ENCODE data around the gene DOP1B. TPM values are rescaled to one million over a fixed set of nuclear protein-coding genes. Genes with fewer than 3 reads are reported as not detected.

Gene DOP1B
- total and polyA plus RNA-seq, 2 donors, result 5.7 to 6.5 TPM

DNA sequence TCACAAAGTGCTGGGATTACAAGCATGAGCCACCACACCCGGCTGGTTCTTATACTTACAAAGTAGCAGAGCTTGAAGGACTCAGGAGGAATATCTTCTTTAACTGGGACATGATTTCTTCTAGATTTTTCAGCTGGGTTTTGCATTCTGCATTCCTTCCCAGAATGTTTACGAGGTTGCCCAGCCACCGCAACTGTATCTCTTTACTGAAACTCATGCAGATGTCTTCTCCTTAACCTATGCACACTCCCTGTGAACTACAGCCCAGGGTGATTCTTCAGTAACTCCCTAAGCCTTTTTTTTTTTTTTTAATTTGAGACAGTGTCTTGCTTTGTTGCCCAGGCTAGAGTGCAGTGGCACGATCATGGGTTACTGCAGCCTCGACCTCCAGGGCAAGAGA lies 8.7 kb upstream of the DOP1B start:
- Histone ChIP-seq H3K9me3 (ENCODE audit: control insufficient read depth in 2 of 2, insufficient read depth in 1 of 2, low read length in 1 of 2) (no peaks in the 10 kb centered on the region), H3K4me1 (ENCODE audit: control insufficient read depth in 2 of 2, insufficient read depth in 2 of 2, low read length in 2 of 2) (peaks cover 3 to 13% of the 10 kb centered on the region in 2 donors), H3K36me3 (ENCODE audit: control insufficient read depth in 2 of 2, insufficient read depth in 2 of 2, low read length in 1 of 2) (peaks cover 0 to 4% of the 10 kb centered on the region in 2 donors), H3K4me3 (ENCODE audit: low read length in 2 of 2) (no peak overlapping the region), H3K27me3 (ENCODE audit: control insufficient read depth in 2 of 2, insufficient read depth in 1 of 2, low read length in 1 of 2) (no peaks in the 10 kb centered on the region), H3K27ac (ENCODE audit: low read depth in 1 of 2, low read length in 1 of 2) (no peak overlapping the region)
- 97% methylated on average over 5 of the region's 5 CpGs for WGBS
- no peak for DNase-seq (ENCODE audit: low read depth in 6 of 9, low spot score in 9 of 9)

DNA sequence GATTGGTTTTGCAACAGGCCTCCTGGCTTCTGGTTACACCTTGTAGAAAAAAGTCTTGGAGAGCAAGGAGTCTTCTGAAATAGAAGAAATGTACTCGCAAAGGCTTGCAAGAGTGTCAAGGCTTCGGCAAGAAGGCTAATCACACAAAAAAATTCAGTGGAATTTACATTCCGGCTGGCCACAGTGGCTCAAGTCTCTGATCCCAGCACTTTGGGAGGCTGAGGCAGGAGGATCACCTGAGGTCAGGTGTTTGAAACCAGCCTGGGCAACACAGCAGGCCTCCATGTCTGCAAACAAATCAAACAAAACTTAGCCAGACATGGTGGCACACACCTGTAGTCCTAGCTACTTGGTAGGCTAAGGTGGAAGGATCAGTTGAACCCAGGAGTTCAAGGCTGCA lies 7.7 kb upstream of the DOP1B start:
- no peak for DNase-seq (ENCODE audit: low read depth in 6 of 9, low spot score in 9 of 9)
- no peaks in the 10 kb centered on the region for H3K27me3 ChIP-seq (ENCODE audit: control insufficient read depth in 2 of 2, insufficient read depth in 1 of 2, low read length in 1 of 2)
- H3K4me3 ChIP-seq (ENCODE audit: low read length in 2 of 2), result no peak overlapping the region
- no peaks in the 10 kb centered on the region for H3K9me3 ChIP-seq (ENCODE audit: control insufficient read depth in 2 of 2, insufficient read depth in 1 of 2, low read length in 1 of 2)
- WGBS, result 96% methylated on average over 3 of the region's 3 CpGs
- no peak overlapping the region for H3K27ac ChIP-seq (ENCODE audit: low read depth in 1 of 2, low read length in 1 of 2)
- peaks cover 0 to 4% of the 10 kb centered on the region in 2 donors for H3K36me3 ChIP-seq (ENCODE audit: control insufficient read depth in 2 of 2, insufficient read depth in 2 of 2, low read length in 1 of 2)
- peaks cover 3 to 13% of the 10 kb centered on the region in 2 donors for H3K4me1 ChIP-seq (ENCODE audit: control insufficient read depth in 2 of 2, insufficient read depth in 2 of 2, low read length in 2 of 2)

DNA sequence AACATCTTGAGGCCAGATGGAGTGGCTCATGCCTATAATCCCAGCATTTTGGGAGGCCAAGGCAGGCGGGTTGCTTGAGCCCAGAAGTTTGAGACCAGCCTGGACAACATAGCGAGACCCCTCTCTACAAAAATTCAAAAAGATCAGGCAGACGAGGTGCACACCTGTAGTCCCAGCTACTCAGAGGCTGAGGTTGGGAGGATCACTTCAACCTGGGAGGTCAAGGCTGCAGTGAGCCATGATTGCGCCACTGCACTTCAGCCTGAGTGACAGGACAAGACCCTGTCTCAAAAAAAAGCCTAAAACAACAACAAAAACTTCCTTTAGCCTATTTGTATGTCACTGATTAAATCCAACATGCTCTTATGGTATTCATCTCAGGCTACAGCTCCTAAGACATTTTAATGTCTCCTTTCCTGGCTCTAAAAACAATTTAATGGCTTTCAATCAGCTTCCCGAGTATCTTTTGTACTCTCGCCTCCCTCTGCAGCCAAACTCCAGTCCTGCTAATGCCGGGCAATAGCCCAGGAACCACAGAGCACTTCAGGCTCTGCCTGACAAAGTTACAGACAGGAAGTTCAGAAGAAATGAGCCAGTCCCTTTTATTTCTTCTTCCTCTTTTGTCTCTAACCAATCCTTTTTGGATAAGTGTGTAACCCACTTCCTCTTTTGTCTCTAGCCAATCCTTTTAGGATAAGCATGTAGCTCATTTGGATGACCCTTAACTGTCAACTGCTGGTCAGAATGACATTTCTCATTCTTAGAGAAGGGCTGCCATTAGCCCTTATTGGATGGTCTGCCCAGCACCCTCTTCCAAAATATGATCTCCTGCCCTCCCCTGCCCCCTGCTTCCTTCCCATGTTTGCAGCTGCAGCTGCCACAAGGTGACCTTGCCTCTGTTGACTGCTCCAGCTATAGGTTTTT lies 6.6 kb upstream of the DOP1B start:
- Histone ChIP-seq H3K27ac (ENCODE audit: low read depth in 1 of 2, low read length in 1 of 2) (peak overlapping the region in 1 of 2 donors; percentile 19), H3K4me3 (ENCODE audit: low read length in 2 of 2) (no peak overlapping the region)

GRCh38 chr21:36155603-36156338 lies 853 bp upstream of the DOP1B start:
- no peak for DNase-seq (ENCODE audit: low read depth in 6 of 9, low spot score in 9 of 9)
- H3K27ac ChIP-seq (ENCODE audit: low read depth in 1 of 2, low read length in 1 of 2), result peak overlapping the region in 1 of 2 donors; percentile 77
- WGBS, result 12% methylated on average over 53 of the region's 53 CpGs

More for the DNA sequence above, 6.6 kb upstream of the DOP1B start:
- no peaks in the 10 kb centered on the region for H3K9me3 ChIP-seq (ENCODE audit: control insufficient read depth in 2 of 2, insufficient read depth in 1 of 2, low read length in 1 of 2)
- peaks cover 0 to 4% of the 10 kb centered on the region in 2 donors for H3K36me3 ChIP-seq (ENCODE audit: control insufficient read depth in 2 of 2, insufficient read depth in 2 of 2, low read length in 1 of 2)
- DNase-seq (ENCODE audit: low read depth in 6 of 9, low spot score in 9 of 9), result peak in 1 of 9 donors; percentile 43
- WGBS, result 59% methylated on average over 7 of the region's 7 CpGs
- peaks cover 3 to 13% of the 10 kb centered on the region in 2 donors for H3K4me1 ChIP-seq (ENCODE audit: control insufficient read depth in 2 of 2, insufficient read depth in 2 of 2, low read length in 2 of 2)
- H3K27me3 ChIP-seq (ENCODE audit: control insufficient read depth in 2 of 2, insufficient read depth in 1 of 2, low read length in 1 of 2), result peaks cover 0 to under 1% of the 10 kb centered on the region in 2 donors

DNA sequence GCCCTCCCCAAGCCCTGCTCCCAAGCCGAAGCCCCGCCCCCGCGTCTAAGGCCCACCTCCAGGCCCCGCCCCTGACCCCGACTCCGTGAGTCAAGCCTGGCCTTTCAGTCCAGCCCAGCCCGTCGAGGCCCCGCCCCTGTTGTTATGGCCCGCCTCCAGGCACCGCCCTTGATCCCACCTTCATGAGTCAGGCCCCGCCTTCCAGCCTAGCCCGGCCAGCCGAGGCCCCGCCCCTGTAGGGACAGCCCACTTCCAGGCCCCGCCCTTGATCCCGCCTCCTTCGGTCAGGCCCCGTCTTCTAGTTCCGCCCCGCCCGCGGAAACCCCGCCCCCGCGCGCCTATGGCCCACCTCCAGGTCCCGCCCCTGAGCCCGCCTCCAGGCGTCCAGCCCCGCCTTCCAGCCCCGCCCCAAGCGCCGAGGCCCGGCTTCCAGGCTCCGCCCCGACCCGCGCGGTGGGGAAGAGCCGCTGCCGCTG lies 247 bp upstream of the DOP1B start:
- WGBS, result under 1% methylated on average over 43 of the region's 43 CpGs
- peaks cover 8% of the 10 kb centered on the region in 2 donors for H3K4me1 ChIP-seq (ENCODE audit: control insufficient read depth in 2 of 2, insufficient read depth in 2 of 2, low read length in 2 of 2)

More at GRCh38 chr21:36155603-36156338, 853 bp upstream of the DOP1B start:
- H3K36me3 ChIP-seq (ENCODE audit: control insufficient read depth in 2 of 2, insufficient read depth in 2 of 2, low read length in 1 of 2), result peaks cover 0 to 6% of the 10 kb centered on the region in 2 donors
- peaks cover 2 to 14% of the 10 kb centered on the region in 2 donors for H3K27me3 ChIP-seq (ENCODE audit: control insufficient read depth in 2 of 2, insufficient read depth in 1 of 2, low read length in 1 of 2)
- peak overlapping the region; percentile 56 to 67 for H3K4me3 ChIP-seq (ENCODE audit: low read length in 2 of 2)
- peaks cover 8 to 9% of the 10 kb centered on the region in 2 donors for H3K4me1 ChIP-seq (ENCODE audit: control insufficient read depth in 2 of 2, insufficient read depth in 2 of 2, low read length in 2 of 2)
- no peaks in the 10 kb centered on the region for H3K9me3 ChIP-seq (ENCODE audit: control insufficient read depth in 2 of 2, insufficient read depth in 1 of 2, low read length in 1 of 2)

GRCh38 chr21:36159356-36159921 lies 2.8 kb downstream of the DOP1B start:
- H3K36me3 ChIP-seq (ENCODE audit: control insufficient read depth in 2 of 2, insufficient read depth in 2 of 2, low read length in 1 of 2), result peaks cover 0 to 4% of the 10 kb centered on the region in 2 donors
- WGBS, result 91% methylated on average over 13 of the region's 13 CpGs
- no peak for DNase-seq (ENCODE audit: low read depth in 6 of 9, low spot score in 9 of 9)
- H3K27ac ChIP-seq (ENCODE audit: low read depth in 1 of 2, low read length in 1 of 2), result no peak overlapping the region
- H3K9me3 ChIP-seq (ENCODE audit: control insufficient read depth in 2 of 2, insufficient read depth in 1 of 2, low read length in 1 of 2), result no peaks in the 10 kb centered on the region
- H3K4me3 ChIP-seq (ENCODE audit: low read length in 2 of 2), result no peak overlapping the region
- peaks cover 17 to 30% of the 10 kb centered on the region in 2 donors for H3K4me1 ChIP-seq (ENCODE audit: control insufficient read depth in 2 of 2, insufficient read depth in 2 of 2, low read length in 2 of 2)
- H3K27me3 ChIP-seq (ENCODE audit: control insufficient read depth in 2 of 2, insufficient read depth in 1 of 2, low read length in 1 of 2), result peaks cover 2 to 14% of the 10 kb centered on the region in 2 donors

More for the DNA sequence above, 247 bp upstream of the DOP1B start:
- peak; percentile 91 to 99 (median 98) for DNase-seq (ENCODE audit: low read depth in 6 of 9, low spot score in 9 of 9)
- Histone ChIP-seq H3K27me3 (ENCODE audit: control insufficient read depth in 2 of 2, insufficient read depth in 1 of 2, low read length in 1 of 2) (peaks cover 2 to 14% of the 10 kb centered on the region in 2 donors), H3K27ac (ENCODE audit: low read depth in 1 of 2, low read length in 1 of 2) (peak overlapping the region in 1 of 2 donors; percentile 84), H3K9me3 (ENCODE audit: control insufficient read depth in 2 of 2, insufficient read depth in 1 of 2, low read length in 1 of 2) (no peaks in the 10 kb centered on the region), H3K4me3 (ENCODE audit: low read length in 2 of 2) (peak overlapping the region; percentile 63 to 94), H3K36me3 (ENCODE audit: control insufficient read depth in 2 of 2, insufficient read depth in 2 of 2, low read length in 1 of 2) (peaks cover 0 to 4% of the 10 kb centered on the region in 2 donors)

GRCh38 chr21:36160850-36161178 lies 4.2 kb downstream of the DOP1B start:
- Histone ChIP-seq H3K4me1 (ENCODE audit: control insufficient read depth in 2 of 2, insufficient read depth in 2 of 2, low read length in 2 of 2) (peaks cover 14 to 27% of the 10 kb centered on the region in 2 donors), H3K9me3 (ENCODE audit: control insufficient read depth in 2 of 2, insufficient read depth in 1 of 2, low read length in 1 of 2) (no peaks in the 10 kb centered on the region)
- WGBS, result 98% methylated on average over 2 of the region's 2 CpGs

GRCh38 chr21:36162631-36163030 lies 6.0 kb downstream of the DOP1B start:
- 98% methylated on average over 5 of the region's 5 CpGs for WGBS
- Histone ChIP-seq H3K9me3 (ENCODE audit: control insufficient read depth in 2 of 2, insufficient read depth in 1 of 2, low read length in 1 of 2) (no peaks in the 10 kb centered on the region), H3K27me3 (ENCODE audit: control insufficient read depth in 2 of 2, insufficient read depth in 1 of 2, low read length in 1 of 2) (no peaks in the 10 kb centered on the region), H3K27ac (ENCODE audit: low read depth in 1 of 2, low read length in 1 of 2) (no peak overlapping the region), H3K36me3 (ENCODE audit: control insufficient read depth in 2 of 2, insufficient read depth in 2 of 2, low read length in 1 of 2) (peaks cover 3 to 8% of the 10 kb centered on the region in 2 donors), H3K4me1 (ENCODE audit: control insufficient read depth in 2 of 2, insufficient read depth in 2 of 2, low read length in 2 of 2) (peaks cover 9 to 24% of the 10 kb centered on the region in 2 donors), H3K4me3 (ENCODE audit: low read length in 2 of 2) (no peak overlapping the region)
- no peak for DNase-seq (ENCODE audit: low read depth in 6 of 9, low spot score in 9 of 9)

More at GRCh38 chr21:36160850-36161178, 4.2 kb downstream of the DOP1B start:
- Histone ChIP-seq H3K36me3 (ENCODE audit: control insufficient read depth in 2 of 2, insufficient read depth in 2 of 2, low read length in 1 of 2) (peaks cover 0 to 4% of the 10 kb centered on the region in 2 donors), H3K27ac (ENCODE audit: low read depth in 1 of 2, low read length in 1 of 2) (no peak overlapping the region), H3K27me3 (ENCODE audit: control insufficient read depth in 2 of 2, insufficient read depth in 1 of 2, low read length in 1 of 2) (peaks cover 0 to 5% of the 10 kb centered on the region in 2 donors), H3K4me3 (ENCODE audit: low read length in 2 of 2) (no peak overlapping the region)
- DNase-seq (ENCODE audit: low read depth in 6 of 9, low spot score in 9 of 9), result no peak

Measured in thymus (tissue), 11 donors.